ENCODE results near the gene KLF6.

Gene KLF6

DNA sequence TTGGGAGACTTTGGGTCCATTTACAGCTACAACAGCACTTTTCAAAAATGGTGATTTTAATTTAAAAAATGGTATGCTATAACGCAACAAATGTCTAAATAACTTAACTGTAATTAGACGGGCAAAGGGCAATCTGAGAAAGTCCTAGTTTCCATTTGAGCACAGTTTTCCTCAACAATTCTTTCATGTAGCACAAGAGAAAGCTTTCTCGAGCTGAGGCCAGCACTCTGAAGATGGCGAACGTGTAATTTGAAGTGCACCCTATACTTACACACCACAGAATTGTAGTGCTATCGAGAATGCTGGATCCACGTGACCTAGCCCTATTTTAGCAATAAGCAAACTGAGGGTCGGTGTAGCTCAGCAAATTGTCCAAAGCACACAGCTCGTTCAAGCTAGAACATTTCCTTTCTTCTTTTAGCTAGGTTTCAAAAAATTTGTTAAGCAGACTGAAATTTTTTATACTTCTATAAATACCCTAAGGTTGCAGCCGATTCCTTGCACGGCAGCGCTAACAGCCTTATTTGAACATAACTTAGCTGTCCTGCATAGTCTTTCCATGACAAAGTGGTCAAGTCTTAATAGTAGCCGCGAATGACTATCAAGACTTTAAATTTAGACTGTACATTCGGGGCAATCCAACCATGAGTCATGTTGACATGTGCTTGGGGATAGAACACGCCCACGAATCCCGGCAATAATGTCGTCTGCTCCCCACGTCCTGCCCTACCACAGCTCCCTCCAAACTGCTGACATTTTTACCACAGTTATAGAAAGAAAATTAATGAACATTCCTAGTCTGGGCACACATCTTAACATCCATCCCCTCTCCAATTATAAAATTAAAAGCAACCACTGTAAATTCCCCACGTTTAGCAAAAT lies 10.0 kb downstream of the KLF6 start:
- DNase-seq (ENCODE audit: low spot score): peak; percentile 64

- DNase-seq (ENCODE audit: low spot score): no peak
Measured at GRCh38 chr10:3774018-3774813, 10.8 kb downstream of the KLF6 start.

GRCh38 chr10:3773460-3774017 lies 11.5 kb downstream of the KLF6 start:
- no peak for DNase-seq (ENCODE audit: low spot score)

GRCh38 chr10:3772361-3773171 lies 12.4 kb downstream of the KLF6 start:
- no peak for DNase-seq (ENCODE audit: low spot score)

GRCh38 chr10:3770611-3771110 lies 14.3 kb downstream of the KLF6 start:
- no peak for DNase-seq (ENCODE audit: low spot score)

GRCh38 chr10:3769556-3769955 lies 15.5 kb downstream of the KLF6 start:
- no peak for DNase-seq (ENCODE audit: low spot score)

DNA sequence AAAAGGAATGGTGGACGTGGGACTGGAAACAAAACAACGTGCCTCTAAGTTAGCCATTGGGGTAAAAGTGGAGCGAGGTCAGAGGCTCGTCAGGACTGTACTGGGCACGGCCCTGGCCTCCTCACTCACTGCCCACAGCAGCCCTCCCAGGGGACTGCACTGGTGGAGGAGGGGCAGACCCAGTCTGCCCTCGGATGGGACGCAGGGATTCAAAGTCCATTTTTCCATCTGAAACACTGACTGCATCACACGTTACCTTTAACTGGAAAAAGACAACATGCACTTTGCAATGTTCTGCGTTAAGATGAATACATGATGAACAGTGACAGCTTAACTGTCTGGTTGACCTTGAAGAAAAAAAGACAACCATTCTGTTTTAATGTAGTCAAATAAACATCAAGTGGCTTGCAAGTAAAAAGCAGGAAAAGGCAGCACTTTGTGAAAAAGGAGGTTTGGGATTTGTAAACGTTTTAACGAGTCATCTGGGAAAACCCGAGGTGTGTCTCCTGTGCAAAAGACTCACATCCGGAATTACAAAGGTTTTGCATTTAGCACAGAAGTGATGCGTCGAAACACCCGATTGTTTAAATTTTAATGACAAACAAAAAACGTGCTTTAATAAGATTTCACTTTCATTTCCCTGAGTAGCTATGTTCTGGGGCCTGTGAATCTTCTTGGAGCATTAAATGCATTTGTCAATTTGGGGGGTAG lies 18.8 kb downstream of the KLF6 start:
- no peak for DNase-seq (ENCODE audit: low spot score)

DNA sequence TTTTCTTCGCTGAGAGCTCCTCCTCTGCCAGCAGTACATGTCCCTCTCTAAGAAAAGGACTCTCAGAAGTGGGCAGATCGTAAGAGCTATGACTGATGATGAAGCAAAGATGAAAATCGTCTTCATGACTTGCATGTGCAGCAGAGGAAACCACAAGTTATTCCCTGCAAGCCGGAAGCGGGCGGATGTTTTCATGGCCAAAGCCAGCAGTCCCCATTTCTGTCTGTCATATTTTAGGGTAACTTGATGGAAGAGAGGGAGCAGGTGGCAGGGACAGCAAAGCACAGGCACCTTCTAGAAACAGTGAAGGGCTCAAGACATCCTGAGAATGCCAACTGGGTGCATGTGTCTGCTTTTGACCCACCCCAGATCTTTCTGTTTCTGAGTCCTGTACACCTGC lies 19.9 kb downstream of the KLF6 start:
- DNase-seq (ENCODE audit: low spot score): no peak

- no peak for DNase-seq (ENCODE audit: low spot score)
Measured at GRCh38 chr10:3764626-3765112, 20.3 kb downstream of the KLF6 start.

DNA sequence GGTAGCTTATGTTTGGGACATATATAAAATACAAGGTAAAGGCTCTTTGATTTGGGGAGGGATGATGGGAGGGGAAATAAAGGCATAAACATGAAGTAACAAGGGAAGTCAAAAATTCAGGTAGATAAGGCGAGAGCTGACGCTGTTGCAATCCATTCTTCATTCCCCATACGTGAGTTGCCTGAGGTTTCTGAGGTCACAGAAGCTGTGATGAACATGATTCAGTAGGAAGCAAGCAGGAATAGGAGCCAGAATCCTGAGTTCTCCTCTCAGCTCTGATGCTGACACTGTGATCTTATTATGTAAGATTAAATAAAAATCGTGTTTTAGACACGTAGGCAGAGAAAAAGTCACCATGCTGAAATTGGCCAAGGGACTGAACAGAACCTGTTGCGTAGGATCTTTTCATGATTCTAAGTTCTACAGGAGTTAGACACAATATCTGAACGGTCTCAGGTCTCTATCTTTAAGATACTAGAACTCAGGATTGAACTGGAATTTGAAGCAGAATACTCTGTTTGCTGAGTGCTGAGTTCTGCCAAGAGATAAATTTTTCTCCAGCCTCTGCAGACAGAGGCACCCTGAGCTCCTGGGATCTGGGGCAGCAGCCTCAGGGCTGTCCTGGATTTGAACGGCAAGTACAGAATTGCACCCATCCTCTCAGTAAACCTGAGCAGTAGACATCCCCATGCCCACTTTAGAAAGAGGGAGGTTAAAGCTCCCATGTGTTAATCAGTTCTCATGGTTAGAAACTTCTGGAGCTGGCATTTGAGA lies 21.0 kb downstream of the KLF6 start:
- peak; percentile 65 for DNase-seq (ENCODE audit: low spot score)

DNA sequence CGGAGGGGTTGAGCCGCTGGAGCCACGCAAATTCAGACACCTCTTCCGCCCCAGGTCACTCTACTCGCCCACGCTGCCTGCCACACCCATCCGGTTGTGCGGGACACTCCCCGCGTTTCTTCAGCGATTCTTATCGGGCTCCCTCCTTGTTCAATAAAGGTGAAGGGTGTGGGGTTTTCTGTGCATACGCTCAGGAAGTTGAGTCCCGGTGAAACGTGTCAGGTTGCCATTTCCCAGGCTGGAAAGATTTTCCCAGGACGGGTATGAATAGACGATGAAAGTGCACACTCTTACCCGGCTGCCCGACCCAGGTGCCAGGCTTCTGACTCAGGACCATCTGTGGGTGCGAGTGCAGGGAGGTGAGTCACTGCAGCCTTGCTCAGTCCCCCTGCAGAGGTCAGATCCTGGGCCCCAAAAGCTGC lies 22.0 kb downstream of the KLF6 start:
- DNase-seq (ENCODE audit: low spot score): no peak

DNA sequence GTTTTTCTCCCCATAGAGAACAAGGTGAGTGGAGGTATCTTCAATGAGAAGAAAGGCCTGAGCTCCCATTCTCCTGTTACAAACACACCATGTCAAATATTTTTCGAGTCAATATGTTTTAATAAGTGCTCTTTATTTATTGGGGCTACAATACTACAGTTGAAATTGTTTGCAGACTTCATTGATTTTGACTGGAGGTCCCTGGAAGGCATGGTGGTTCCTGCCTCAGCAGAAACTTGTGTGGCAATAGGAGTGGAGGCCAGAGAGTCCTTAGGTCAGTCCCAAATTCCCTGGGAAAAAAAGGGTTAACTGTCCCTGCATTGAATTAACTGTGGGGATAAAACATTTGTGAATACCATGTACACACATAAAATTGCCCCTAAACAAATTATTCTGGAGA lies 22.7 kb downstream of the KLF6 start:
- DNase-seq (ENCODE audit: low spot score): no peak

GRCh38 chr10:3761904-3762303 lies 23.1 kb downstream of the KLF6 start:
- no peak for DNase-seq (ENCODE audit: low spot score)

DNA sequence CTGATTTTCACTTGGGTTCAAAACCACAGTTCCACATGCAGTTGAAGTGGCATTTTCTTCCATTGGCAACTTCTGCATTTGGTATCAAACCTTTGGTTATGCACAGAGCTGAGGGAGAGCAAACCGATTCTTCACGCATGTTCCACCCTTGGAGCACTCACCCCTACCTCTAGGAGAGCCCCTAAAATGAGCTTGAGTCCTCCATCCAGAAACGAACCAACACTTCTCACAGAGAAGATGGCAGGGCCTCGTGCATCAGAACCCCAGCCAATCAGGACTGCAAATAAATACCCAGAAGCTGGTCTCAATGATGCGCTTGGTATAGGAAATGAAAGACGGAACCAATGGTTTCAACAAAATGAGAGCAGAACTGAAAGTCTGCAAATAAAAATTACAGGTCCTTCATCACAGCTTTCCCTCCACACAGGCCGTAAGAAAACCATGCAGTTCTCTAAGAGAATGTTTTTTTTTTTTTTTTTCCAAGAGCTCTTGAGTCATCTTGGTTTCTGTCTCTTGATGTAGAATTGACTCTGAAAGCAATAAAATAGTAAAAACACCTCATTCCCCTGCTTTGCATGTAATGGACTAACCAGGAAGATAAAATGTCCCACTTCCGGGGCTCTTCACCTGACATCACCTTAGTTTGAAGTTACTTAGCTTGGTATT lies 23.9 kb downstream of the KLF6 start:
- no peak for DNase-seq (ENCODE audit: low spot score)

DNA sequence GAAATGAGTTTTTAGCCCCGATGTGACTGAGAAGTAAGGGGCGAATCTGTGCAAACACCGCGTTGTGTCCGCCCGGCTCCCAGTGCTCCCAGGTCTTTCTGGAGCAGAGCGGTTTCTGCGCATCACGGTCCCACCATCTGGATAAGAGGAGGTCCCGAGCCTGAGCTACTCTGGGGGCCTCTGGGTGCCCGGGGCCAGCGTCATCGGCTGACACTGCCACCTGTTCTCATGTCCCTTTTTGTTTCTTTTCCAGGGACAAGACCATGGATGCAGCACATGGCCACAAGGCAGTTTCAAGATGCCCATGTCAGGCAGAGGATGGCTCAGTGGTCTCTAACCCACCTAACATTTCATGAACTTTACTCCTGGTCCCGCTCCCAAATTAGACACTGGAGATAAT lies 24.9 kb downstream of the KLF6 start:
- no peak for DNase-seq (ENCODE audit: low spot score)

DNA sequence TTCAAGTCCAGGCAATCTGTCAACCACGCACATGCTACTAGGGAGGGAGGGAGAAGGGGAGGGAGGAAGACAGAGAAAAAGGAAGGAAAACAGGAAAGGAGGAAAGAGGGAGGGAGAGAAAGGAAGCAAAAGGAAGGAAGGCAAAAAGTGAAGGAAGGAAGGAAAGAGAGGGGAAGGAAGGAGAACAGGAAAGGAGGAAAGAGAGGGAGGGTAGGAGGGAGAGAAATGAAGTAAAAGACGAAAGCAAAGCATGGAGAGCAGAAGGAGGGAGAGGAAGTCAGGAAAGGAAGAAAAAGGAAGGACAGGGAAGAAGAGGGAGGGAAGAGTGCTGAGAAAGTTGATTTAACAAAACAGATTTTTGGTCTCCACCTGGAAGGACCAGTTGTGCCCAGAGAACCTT lies 25.6 kb downstream of the KLF6 start:
- no peak for DNase-seq (ENCODE audit: low spot score)

DNA sequence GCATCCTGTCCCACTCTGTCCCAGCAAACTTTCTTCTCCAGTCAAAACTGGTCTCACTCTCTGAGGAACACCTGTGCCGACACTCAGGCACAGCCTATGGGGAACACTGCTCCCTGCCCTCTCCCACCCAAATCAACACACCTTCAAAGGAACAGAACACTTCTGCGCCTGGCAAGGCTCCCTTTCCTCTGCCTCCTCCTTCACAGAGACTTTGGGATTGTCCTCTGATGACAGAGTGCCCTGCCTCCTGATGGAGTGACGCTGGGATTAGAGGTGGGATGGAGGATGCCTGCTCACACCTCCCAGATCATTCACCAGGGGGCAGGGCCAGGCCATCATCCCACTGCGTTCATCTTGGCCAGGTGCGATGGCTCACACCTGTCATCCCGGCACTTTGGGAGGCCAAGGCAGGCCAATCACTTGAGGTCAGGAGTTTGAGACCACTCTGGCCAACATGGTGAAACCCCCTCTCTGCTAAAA lies 26.5 kb downstream of the KLF6 start:
- no peak for DNase-seq (ENCODE audit: low spot score)

DNA sequence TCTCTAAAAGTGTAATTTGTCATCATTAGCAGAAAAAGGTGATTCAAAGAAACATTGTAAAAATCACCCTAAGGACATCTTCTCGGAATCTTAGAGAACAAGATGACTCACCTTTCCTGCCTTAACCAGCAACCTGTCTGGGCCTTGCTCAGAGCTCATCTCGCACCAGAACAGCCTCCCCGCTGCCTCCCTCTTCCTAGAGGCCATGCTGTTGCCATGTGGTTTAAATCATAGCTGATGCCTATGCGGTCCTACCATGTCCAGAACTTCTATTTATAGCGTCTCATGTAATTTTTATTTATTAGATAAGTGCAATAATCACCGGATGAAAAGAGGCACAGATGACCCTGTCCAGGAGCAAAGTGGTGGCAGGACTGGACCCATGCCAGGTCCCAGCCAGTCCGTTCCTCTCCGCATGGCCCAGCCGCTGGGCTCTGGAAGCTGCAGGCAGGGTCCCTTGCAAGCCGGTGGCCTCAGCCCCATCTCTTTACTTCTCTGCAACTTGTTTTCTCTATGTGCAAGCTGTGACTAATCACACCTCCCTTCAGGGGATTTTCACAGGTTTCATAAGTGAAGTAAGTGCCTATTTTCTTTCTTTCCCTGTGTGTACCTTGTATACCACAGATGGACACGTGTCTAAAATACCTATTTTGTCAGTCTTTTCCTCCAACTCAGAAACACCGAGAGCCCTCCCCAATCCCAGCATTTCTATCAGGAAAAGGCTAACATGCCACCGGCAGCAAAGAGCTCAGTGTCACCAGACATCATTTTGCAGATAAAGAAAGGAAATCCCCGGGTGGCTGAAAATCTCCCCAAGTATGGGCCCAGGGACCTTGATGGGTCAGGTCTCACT lies 27.1 kb downstream of the KLF6 start:
- no peak for DNase-seq (ENCODE audit: low spot score)

DNA sequence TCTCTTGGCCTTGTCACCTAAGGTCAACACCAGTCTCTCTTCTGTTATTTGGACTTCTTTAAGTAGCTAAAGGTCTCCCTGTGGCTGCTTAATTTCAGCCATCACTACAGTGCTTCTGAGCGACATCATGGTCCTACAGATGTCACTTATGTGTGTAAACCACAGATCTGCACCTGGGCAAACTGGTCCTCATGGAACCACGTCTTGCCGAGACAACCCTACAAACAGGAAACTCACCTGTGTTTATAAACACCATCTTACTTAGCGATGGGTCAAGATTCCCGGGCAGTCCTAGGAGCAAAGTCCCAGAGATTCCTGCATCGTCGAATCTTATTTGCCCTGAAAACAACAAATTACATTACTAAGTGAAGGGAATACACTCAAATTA lies 27.8 kb downstream of the KLF6 start:
- no peak for DNase-seq (ENCODE audit: low spot score)
